Hepatic stellate cell (primary cell): ENCODE results near the gene IFNGR1.

Experiments
- DNase-seq: peaks from one replicate; pipeline ENCODE4 v3.0.0; 2011; ENCODE audit warnings: low spot score

IFNGR1 gene

GRCh38 chr6:137150072-137150471 is 69.1 kb downstream of the IFNGR1 start:
- DNase-seq, result no peak

- DNase-seq, result no peak
Measured at GRCh38 chr6:137149035-137149393, 70.2 kb downstream of the IFNGR1 start.

GRCh38 chr6:137148306-137149034 is 70.7 kb downstream of the IFNGR1 start:
- no peak for DNase-seq
